ENCODE measurements around the gene RFNG. TPM values are rescaled to one million over a fixed set of nuclear protein-coding genes. Genes with fewer than 3 reads are reported as not detected.

Gene RFNG
- total and polyA plus RNA-seq, 9 donors: 20.9 to 61.3 (median 44.7) TPM

DNA sequence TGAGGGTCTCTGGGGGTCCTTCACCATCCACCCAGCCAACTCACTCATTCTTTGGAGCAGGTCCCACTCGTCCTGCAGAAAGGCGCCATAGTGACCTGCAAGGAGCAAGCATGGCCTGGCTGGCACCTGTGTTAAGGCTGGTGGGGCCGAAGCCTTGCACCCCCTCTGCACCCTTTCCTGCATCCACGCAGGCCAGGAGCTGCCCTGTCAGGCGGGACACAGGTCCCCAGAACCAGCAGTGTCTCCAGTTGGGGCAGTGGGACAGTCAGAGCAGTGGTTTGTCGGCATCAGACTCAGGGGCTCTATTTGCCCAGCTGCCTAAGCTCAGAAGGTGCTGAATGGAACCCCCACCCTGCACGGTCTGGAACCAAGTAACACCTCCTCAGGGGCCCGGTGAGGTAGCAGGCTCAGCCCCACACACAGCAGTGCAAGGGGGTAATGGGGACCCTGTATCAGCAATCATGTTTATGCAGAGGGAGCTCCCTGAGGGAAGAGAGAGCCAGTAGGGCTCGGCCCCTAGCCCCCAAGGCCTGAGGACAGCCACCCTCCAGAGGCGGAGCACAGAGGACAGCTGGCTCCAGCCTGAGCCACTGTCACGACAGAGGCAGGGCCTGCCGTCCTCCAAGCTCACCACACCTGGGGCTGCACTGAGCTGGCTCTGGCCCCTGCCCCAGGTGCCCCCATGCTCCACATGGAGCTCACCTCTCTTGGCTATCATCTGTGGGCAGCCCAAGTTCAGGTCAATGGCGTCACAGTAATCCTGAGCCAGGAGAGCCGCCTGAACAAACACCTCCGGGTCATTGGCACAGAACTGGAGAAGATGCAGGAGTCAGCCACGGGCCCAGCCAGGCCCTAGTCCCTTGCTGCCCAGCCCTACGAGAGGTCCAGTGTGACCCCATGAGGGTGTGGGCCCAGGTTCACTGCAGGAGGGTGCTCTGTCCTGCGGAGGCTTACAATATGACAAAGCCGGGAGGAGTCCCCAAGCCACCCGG is 12.1 kb upstream of the RFNG start:
- no peaks in the 10 kb centered on the region for H3K36me3 ChIP-seq
- WGBS, 3 donors: 75 to 84% (median 78%) methylated on average over 14 to 20 of the region's 20 CpGs
- H3K4me1 ChIP-seq (ENCODE audit: insufficient read depth): peaks cover 6% of the 10 kb centered on the region
- no peak for DNase-seq
- H3K27ac ChIP-seq: no peak overlapping the region
- no peak for TF ChIP-seq EP300 (IDR thresholded peaks at IDR 0.05)
- no peak for TF ChIP-seq POLR2A (IDR thresholded peaks at IDR 0.05)
- TF ChIP-seq, protein P1, sequence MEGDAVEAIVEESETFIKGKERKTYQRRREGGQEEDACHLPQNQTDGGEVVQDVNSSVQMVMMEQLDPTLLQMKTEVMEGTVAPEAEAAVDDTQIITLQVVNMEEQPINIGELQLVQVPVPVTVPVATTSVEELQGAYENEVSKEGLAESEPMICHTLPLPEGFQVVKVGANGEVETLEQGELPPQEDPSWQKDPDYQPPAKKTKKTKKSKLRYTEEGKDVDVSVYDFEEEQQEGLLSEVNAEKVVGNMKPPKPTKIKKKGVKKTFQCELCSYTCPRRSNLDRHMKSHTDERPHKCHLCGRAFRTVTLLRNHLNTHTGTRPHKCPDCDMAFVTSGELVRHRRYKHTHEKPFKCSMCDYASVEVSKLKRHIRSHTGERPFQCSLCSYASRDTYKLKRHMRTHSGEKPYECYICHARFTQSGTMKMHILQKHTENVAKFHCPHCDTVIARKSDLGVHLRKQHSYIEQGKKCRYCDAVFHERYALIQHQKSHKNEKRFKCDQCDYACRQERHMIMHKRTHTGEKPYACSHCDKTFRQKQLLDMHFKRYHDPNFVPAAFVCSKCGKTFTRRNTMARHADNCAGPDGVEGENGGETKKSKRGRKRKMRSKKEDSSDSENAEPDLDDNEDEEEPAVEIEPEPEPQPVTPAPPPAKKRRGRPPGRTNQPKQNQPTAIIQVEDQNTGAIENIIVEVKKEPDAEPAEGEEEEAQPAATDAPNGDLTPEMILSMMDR (IDR thresholded peaks at IDR 0.05): no peak
- H3K4me3 ChIP-seq: no peak overlapping the region
- intact Hi-C loops (cut with DNase I): no loop called here
- H3K27me3 ChIP-seq: no peaks in the 10 kb centered on the region
- no peaks in the 10 kb centered on the region for H3K9me3 ChIP-seq

DNA sequence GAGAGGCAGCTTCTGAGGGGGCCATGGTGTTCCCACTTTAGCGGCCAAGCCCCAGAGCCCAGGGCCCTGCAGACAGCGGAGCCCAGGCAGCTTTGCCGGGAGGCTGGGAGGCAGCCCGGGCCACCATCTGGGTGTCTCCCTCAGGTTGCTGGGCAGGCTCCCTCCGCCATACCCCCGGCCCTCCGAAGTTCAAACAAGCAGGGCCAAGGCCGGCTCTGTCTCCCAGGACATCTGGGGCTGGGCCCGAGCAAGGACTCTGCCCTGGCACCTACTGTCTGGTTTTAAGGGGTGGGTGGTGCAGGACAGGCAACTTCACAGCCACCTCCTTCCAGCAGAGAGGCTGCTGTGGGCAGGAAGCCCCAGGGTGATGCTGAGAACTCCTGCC is 11.4 kb upstream of the RFNG start:
- H3K4me1 ChIP-seq (ENCODE audit: insufficient read depth): peaks cover 6% of the 10 kb centered on the region
- H3K27me3 ChIP-seq: no peaks in the 10 kb centered on the region
- 73 to 86% (median 82%) methylated on average over 2 to 9 of the region's 9 CpGs for WGBS, 3 donors
- TF ChIP-seq, protein P1 (IDR thresholded peaks at IDR 0.05): no peak
- no peak for TF ChIP-seq EP300 (IDR thresholded peaks at IDR 0.05)
- TF ChIP-seq POLR2A (IDR thresholded peaks at IDR 0.05): no peak
- H3K27ac ChIP-seq: no peak overlapping the region
- no peak overlapping the region for H3K4me3 ChIP-seq
- intact Hi-C loops (cut with DNase I): no loop called here
- H3K9me3 ChIP-seq: no peaks in the 10 kb centered on the region
- DNase-seq: no peak
- H3K36me3 ChIP-seq: no peaks in the 10 kb centered on the region

DNA sequence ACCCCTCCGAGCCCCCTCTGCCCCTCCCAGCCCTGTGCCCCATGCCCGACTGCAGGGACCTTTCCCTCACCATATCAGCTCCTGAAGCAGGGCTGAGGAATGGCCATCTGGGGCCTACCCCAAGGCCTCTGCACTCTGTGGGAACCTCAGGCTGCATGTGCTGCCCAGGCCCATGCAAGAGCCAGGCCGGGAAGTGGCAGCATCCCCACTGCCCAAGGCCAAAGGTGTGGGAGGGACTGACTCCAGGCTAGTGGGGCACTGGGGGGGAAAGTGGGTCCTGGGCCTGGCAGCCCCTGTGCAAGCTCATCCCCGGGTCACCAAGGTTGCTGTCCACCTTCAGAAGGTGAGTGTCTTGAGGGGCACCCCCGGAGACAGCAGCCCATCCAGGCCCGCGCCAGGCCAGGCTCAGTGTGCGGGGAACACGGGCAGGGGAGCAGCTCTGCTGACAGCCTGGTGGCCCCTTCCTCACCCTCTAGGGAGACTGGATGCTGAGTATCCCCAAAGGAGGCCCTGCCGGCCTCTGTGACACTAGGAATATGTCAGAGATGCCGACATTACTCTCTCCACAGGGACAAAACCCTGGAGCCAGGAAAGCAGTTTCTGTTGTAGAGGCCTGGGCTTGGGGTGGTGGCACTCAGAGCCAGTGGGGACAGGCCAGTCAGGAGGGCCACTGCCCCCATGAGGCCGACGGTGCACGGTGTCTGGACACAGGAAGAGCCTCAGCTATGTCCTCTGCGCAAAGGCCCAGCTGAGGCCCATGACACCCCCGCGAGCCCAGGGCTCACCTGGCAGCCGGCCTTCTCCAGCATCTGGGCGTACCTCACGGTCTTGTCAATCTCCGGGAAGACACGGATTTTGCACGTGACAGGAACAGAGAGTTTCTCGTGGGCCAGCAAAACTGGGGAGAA is 10.7 kb upstream of the RFNG start:
- no peaks in the 10 kb centered on the region for H3K9me3 ChIP-seq
- H3K27ac ChIP-seq: no peak overlapping the region
- H3K36me3 ChIP-seq: no peaks in the 10 kb centered on the region
- peaks cover 6% of the 10 kb centered on the region for H3K4me1 ChIP-seq (ENCODE audit: insufficient read depth)
- no peaks in the 10 kb centered on the region for H3K27me3 ChIP-seq
- intact Hi-C loops (cut with DNase I): no loop called here
- TF ChIP-seq POLR2A (IDR thresholded peaks at IDR 0.05) (no peak), EP300 (IDR thresholded peaks at IDR 0.05) (no peak)
- TF ChIP-seq, protein P1 (IDR thresholded peaks at IDR 0.05): no peak
- no peak for DNase-seq
- H3K4me3 ChIP-seq: no peak overlapping the region
- WGBS, 3 donors: 72 to 78% (median 74%) methylated on average over 21 to 24 of the region's 24 CpGs
